Measurements from ENCODE around the gene TRHDE. TPM values are rescaled to one million over a fixed set of nuclear protein-coding genes. Genes with fewer than 3 reads are reported as not detected.

Gene TRHDE
- polyA plus RNA-seq, 1 donor (not counting 4 experiments of a cell fraction or from before 2014, with no cell fraction given): 0.12 TPM

DNA sequence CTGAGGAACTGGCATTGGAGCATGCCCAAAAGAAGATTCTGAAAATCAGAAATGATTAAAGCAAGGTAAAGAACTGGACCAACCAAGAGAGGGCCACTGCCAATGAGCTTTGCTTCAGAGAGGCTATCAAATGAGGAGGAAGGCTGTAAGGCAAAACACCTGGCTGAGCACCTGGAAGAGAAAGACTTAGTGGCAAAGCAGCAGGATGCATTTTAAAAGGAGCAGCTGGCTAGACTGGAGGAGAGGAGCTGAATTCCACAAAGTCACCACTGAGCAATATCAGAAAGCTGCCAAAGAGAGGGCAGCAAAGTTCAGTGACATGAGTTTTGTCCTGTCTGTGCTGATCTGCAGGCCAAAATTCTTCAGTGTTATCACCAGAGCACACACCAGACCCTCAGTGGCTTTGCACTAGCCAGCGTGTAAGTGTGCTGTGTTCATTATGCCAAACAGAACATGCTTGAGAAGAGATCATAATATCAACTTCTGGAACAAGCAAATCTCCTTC lies 338.7 kb downstream of the TRHDE start:
- FAIRE-seq: no peak

GRCh38 chr12:72612171-72612570 lies 340.0 kb downstream of the TRHDE start:
- Histone ChIP-seq H3K9me1 (ENCODE audit: control insufficient read depth, extremely low read depth, insufficient read depth, low read length) (no peaks in the 10 kb centered on the region), H3K9ac (ENCODE audit: control insufficient read depth, extremely low read depth, insufficient read depth, low read length) (no peak overlapping the region), H2AFZ (ENCODE audit: control insufficient read depth, low read length) (no peak overlapping the region), H3K4me1 (ENCODE audit: control insufficient read depth, extremely low read depth, insufficient read depth, low read length) (no peaks in the 10 kb centered on the region), H3K4me2 (ENCODE audit: control insufficient read depth, extremely low read depth, insufficient read depth, low read depth, low read length) (no peak overlapping the region), H3K27ac (ENCODE audit: control insufficient read depth, insufficient read depth, low read length) (no peak overlapping the region), H3K36me3 (ENCODE audit: control insufficient read depth in 2 of 2, extremely low read depth in 1 of 2, insufficient read depth in 2 of 2, low read length in 2 of 2) (no peaks in the 10 kb centered on the region), H3K79me2 (ENCODE audit: control insufficient read depth, insufficient read depth, low read length) (no peaks in the 10 kb centered on the region), H3K4me3 (ENCODE audit: control insufficient read depth in 2 of 3, extremely low read depth in 1 of 3, insufficient read depth in 2 of 3, low read depth in 1 of 3, low read length in 3 of 3) (no peak overlapping the region), H3K27me3 (ENCODE audit: control insufficient read depth, extremely low read depth, insufficient read depth, low read length) (no peaks in the 10 kb centered on the region), H3K9me3 (ENCODE audit: control insufficient read depth, low read depth, low read length) (no peaks in the 10 kb centered on the region), H4K20me1 (ENCODE audit: control insufficient read depth, extremely low read depth, insufficient read depth, low read length) (no peaks in the 10 kb centered on the region)
- FAIRE-seq (no peak), DNase-seq (ENCODE audit: low read depth, low spot score) (no peak)
- dilution Hi-C loops (cut with MboI; ENCODE audit: extremely low pct_ligation_motif_present, low sequenced_read_pairs): no loop called here
- no peak for TF ChIP-seq EZH2 (IDR thresholded peaks at IDR 0.05; ENCODE audit: low read length)
- TF ChIP-seq CTCF (optimal IDR thresholded peaks at IDR 0.05 in 1 of 3, IDR thresholded peaks at IDR 0.05 in 1 of 3, conservative IDR thresholded peaks at IDR 0.05 in 1 of 3; ENCODE audit: extremely low read depth in 1 of 3, insufficient read depth in 2 of 3, low read length in 3 of 3): no peak

More for the DNA sequence above, 338.7 kb downstream of the TRHDE start:
- no peaks in the 10 kb centered on the region for H3K79me2 ChIP-seq (ENCODE audit: control insufficient read depth, insufficient read depth, low read length)
- TF ChIP-seq CTCF (optimal IDR thresholded peaks at IDR 0.05 in 1 of 3, IDR thresholded peaks at IDR 0.05 in 1 of 3, conservative IDR thresholded peaks at IDR 0.05 in 1 of 3; ENCODE audit: extremely low read depth in 1 of 3, insufficient read depth in 2 of 3, low read length in 3 of 3) (no peak), EZH2 (IDR thresholded peaks at IDR 0.05; ENCODE audit: low read length) (no peak)
- H3K9me1 ChIP-seq (ENCODE audit: control insufficient read depth, extremely low read depth, insufficient read depth, low read length): no peaks in the 10 kb centered on the region
- H3K27ac ChIP-seq (ENCODE audit: control insufficient read depth, insufficient read depth, low read length): no peak overlapping the region
- H3K27me3 ChIP-seq (ENCODE audit: control insufficient read depth, extremely low read depth, insufficient read depth, low read length): no peaks in the 10 kb centered on the region
- H3K4me1 ChIP-seq (ENCODE audit: control insufficient read depth, extremely low read depth, insufficient read depth, low read length): no peaks in the 10 kb centered on the region
- H3K4me2 ChIP-seq (ENCODE audit: control insufficient read depth, extremely low read depth, insufficient read depth, low read depth, low read length): no peak overlapping the region
- no peaks in the 10 kb centered on the region for H4K20me1 ChIP-seq (ENCODE audit: control insufficient read depth, extremely low read depth, insufficient read depth, low read length)
- no peak for DNase-seq (ENCODE audit: low read depth, low spot score)
- H3K4me3 ChIP-seq (ENCODE audit: control insufficient read depth in 2 of 3, extremely low read depth in 1 of 3, insufficient read depth in 2 of 3, low read depth in 1 of 3, low read length in 3 of 3): no peak overlapping the region
- dilution Hi-C loops (cut with MboI; ENCODE audit: extremely low pct_ligation_motif_present, low sequenced_read_pairs): no loop called here
- no peak overlapping the region for H2AFZ ChIP-seq (ENCODE audit: control insufficient read depth, low read length)
- H3K36me3 ChIP-seq (ENCODE audit: control insufficient read depth in 2 of 2, extremely low read depth in 1 of 2, insufficient read depth in 2 of 2, low read length in 2 of 2): no peaks in the 10 kb centered on the region
- H3K9me3 ChIP-seq (ENCODE audit: control insufficient read depth, low read depth, low read length): no peaks in the 10 kb centered on the region
- H3K9ac ChIP-seq (ENCODE audit: control insufficient read depth, extremely low read depth, insufficient read depth, low read length): no peak overlapping the region
